ENCODE data around the gene CDH11. TPM values are rescaled to one million over a fixed set of nuclear protein-coding genes. Genes with fewer than 3 reads are reported as not detected.

The CDH11 gene
- total RNA-seq, 1 experiment from 2014 or later = 5.4 TPM

DNA sequence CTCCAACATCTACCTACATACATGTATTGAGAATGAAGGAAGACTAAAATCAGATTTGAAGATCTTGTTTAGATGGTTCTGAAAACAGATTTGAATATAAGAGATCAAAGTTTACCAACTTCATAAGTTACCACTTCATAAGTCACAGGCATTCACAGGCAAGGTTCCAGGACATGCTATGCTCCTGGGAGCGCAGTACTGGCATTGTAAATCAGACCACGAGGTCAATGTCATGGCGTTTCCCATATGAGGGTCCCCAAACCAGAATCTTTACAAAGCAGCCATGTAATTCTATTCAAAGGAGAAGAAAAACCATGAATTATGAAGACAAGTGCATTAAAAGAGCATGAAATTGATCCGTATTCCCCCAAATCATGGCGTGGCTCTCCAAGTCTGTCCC, 3.0 kb downstream of the CDH11 start:
- H3K4me1 Mint-ChIP-seq = peaks cover 29 to 39% of the 10 kb centered on the region in 2 experiments
- H3K27ac Mint-ChIP-seq = no peak overlapping the region
- Histone ChIP-seq H3K14ac (ENCODE audit: insufficient read depth, low read length) (no peak overlapping the region), H3K23ac (ENCODE audit: insufficient read length, low read depth, low read length) (no peak overlapping the region), H3K23me2 (ENCODE audit: insufficient read length, low read depth, low read length, poor library complexity, severe bottlenecking) (peaks cover 34% of the 10 kb centered on the region), H3K56ac (ENCODE audit: insufficient read length, low read depth, low read length) (no peak overlapping the region), H2AK5ac (ENCODE audit: insufficient read length, low read length) (no peak overlapping the region), H3K79me1 (ENCODE audit: insufficient read depth, low read depth, low read length, poor library complexity, severe bottlenecking) (no peaks in the 10 kb centered on the region), H4K8ac (replicated peaks; ENCODE audit: insufficient read length, low read depth, low read length) (no peak overlapping the region), H3K4me2 (ENCODE audit: insufficient read depth, insufficient read length, low read length) (no peak overlapping the region), H3K27me3 (ENCODE audit: insufficient read depth, low read length) (peaks cover 20% of the 10 kb centered on the region), H3K4ac (ENCODE audit: low read depth, low read length) (no peak overlapping the region), H2BK12ac (ENCODE audit: insufficient read length, low read depth, low read length) (no peak overlapping the region), H4K20me1 (ENCODE audit: control insufficient read depth, insufficient read depth, insufficient read length) (no peaks in the 10 kb centered on the region), H2BK20ac (ENCODE audit: low read depth, low read length, poor library complexity, severe bottlenecking) (no peak overlapping the region), H3K18ac (ENCODE audit: insufficient read length, low read depth, low read length) (no peak overlapping the region), H3K27ac (ENCODE audit: insufficient read length, low read depth, low read length) (no peak overlapping the region), H4K91ac (ENCODE audit: insufficient read length, low read depth, low read length) (no peak overlapping the region), H2BK5ac (ENCODE audit: insufficient read length, low read length) (no peak overlapping the region), H3T11ph (ENCODE audit: low read length) (no peak overlapping the region), H2BK15ac (ENCODE audit: low read depth, low read length) (no peak overlapping the region), H3K4me1 (ENCODE audit: insufficient read depth, low read length) (no peaks in the 10 kb centered on the region; the same call in 1 of the 2 replicates), H4K5ac (ENCODE audit: insufficient read length, low read depth, low read length) (no peak overlapping the region), H3K79me2 (ENCODE audit: insufficient read depth, low read length) (no peaks in the 10 kb centered on the region), H3K9me3 (ENCODE audit: control insufficient read depth, low read depth, low read length) (no peaks in the 10 kb centered on the region), H2AFZ (ENCODE audit: low read length) (no peak overlapping the region), H3K9ac (ENCODE audit: extremely low read depth, insufficient read length, low read length) (no peak overlapping the region), H2BK120ac (ENCODE audit: low read depth, low read length, poor library complexity, severe bottlenecking) (no peak overlapping the region)
- no peaks in the 10 kb centered on the region for H3K36me3 Mint-ChIP-seq (ENCODE audit: insufficient read depth in 1 of 3, low read depth in 3 of 3)
- no peak overlapping the region; a peak in 1 of 5 replicates for H3K4me3 Mint-ChIP-seq
- peaks cover 57% of the 10 kb centered on the region for H3K27me3 Mint-ChIP-seq (ENCODE audit: low read depth)
- no peak for DNase-seq
- WGBS (ENCODE audit: extremely low coverage, insufficient read length, low lambda C conversion rate) = no CpG with 5 or more reads among the region's 5 CpGs
- TF ChIP-seq, protein P1, sequence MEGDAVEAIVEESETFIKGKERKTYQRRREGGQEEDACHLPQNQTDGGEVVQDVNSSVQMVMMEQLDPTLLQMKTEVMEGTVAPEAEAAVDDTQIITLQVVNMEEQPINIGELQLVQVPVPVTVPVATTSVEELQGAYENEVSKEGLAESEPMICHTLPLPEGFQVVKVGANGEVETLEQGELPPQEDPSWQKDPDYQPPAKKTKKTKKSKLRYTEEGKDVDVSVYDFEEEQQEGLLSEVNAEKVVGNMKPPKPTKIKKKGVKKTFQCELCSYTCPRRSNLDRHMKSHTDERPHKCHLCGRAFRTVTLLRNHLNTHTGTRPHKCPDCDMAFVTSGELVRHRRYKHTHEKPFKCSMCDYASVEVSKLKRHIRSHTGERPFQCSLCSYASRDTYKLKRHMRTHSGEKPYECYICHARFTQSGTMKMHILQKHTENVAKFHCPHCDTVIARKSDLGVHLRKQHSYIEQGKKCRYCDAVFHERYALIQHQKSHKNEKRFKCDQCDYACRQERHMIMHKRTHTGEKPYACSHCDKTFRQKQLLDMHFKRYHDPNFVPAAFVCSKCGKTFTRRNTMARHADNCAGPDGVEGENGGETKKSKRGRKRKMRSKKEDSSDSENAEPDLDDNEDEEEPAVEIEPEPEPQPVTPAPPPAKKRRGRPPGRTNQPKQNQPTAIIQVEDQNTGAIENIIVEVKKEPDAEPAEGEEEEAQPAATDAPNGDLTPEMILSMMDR (conservative IDR thresholded peaks at IDR 0.05) = no peak
- no peaks in the 10 kb centered on the region for H3K9me3 Mint-ChIP-seq
